ENCODE results near the gene PRPF6.

DNA sequence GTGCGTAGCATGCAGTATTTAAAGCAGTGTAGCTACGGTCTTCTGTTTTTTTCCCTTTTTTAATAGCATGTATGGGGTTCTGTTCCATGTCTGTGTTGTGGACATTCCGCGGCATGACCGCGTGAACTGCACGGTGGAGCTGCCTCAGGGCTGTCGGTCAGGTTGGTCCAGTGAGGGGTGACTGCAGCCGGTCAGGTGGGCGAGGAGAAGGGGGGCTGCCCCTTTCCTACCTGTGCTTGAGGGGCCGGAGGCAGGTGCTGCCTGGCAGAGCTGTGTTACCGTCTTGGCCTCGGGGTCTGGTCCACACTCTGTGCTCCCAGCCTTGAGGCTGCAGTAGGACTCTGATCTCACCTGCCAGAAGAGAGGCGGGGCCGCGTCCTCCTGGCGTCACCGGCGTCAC is 49.2 kb upstream of the PRPF6 start:
- TF ChIP-seq, protein P1, sequence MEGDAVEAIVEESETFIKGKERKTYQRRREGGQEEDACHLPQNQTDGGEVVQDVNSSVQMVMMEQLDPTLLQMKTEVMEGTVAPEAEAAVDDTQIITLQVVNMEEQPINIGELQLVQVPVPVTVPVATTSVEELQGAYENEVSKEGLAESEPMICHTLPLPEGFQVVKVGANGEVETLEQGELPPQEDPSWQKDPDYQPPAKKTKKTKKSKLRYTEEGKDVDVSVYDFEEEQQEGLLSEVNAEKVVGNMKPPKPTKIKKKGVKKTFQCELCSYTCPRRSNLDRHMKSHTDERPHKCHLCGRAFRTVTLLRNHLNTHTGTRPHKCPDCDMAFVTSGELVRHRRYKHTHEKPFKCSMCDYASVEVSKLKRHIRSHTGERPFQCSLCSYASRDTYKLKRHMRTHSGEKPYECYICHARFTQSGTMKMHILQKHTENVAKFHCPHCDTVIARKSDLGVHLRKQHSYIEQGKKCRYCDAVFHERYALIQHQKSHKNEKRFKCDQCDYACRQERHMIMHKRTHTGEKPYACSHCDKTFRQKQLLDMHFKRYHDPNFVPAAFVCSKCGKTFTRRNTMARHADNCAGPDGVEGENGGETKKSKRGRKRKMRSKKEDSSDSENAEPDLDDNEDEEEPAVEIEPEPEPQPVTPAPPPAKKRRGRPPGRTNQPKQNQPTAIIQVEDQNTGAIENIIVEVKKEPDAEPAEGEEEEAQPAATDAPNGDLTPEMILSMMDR (IDR thresholded peaks at IDR 0.05), result no peak
- TF ChIP-seq POLR2A (IDR thresholded peaks at IDR 0.05), result no peak
- no peak for TF ChIP-seq EP300 (IDR thresholded peaks at IDR 0.05)
